ENCODE data around the gene BASP1. TPM values are rescaled to one million over a fixed set of nuclear protein-coding genes. Genes with fewer than 3 reads are reported as not detected.

The BASP1 gene
- total RNA-seq, 4 donors from 2014 or later: 21.5 to 64.8 (median 26.7) TPM

DNA sequence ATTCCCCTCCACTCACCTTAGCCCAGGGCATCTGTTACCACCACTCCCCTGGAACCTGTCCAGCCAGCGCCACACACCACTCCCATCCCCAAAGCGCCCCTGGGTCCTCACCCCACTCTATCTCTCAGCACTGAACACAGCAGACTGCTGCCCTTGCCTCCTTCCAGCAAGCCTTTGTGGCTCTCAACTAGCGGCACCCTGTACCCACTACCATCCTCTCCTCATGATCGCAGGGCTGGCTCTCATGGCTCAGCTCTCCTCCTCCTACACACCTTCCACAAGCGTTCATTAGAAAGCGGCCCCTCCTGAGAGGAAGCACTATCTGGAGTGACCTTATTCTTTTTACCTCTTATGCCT lies 13.3 kb upstream of the BASP1 start:
- H3K9me3 ChIP-seq: no peaks in the 10 kb centered on the region
- no peaks in the 10 kb centered on the region for H3K4me1 ChIP-seq
- intact Hi-C loops (cut with DNase I; ENCODE audit: low total_unique reads): no loop called here
- no peaks in the 10 kb centered on the region for H3K36me3 ChIP-seq
- TF ChIP-seq, protein P1, sequence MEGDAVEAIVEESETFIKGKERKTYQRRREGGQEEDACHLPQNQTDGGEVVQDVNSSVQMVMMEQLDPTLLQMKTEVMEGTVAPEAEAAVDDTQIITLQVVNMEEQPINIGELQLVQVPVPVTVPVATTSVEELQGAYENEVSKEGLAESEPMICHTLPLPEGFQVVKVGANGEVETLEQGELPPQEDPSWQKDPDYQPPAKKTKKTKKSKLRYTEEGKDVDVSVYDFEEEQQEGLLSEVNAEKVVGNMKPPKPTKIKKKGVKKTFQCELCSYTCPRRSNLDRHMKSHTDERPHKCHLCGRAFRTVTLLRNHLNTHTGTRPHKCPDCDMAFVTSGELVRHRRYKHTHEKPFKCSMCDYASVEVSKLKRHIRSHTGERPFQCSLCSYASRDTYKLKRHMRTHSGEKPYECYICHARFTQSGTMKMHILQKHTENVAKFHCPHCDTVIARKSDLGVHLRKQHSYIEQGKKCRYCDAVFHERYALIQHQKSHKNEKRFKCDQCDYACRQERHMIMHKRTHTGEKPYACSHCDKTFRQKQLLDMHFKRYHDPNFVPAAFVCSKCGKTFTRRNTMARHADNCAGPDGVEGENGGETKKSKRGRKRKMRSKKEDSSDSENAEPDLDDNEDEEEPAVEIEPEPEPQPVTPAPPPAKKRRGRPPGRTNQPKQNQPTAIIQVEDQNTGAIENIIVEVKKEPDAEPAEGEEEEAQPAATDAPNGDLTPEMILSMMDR (IDR thresholded peaks at IDR 0.05): no peak
- TF ChIP-seq POLR2A (IDR thresholded peaks at IDR 0.05): no peak
- H3K27ac ChIP-seq: no peak overlapping the region
- H3K4me3 ChIP-seq: no peak overlapping the region
- DNase-seq: no peak
- H3K27me3 ChIP-seq: no peaks in the 10 kb centered on the region

DNA sequence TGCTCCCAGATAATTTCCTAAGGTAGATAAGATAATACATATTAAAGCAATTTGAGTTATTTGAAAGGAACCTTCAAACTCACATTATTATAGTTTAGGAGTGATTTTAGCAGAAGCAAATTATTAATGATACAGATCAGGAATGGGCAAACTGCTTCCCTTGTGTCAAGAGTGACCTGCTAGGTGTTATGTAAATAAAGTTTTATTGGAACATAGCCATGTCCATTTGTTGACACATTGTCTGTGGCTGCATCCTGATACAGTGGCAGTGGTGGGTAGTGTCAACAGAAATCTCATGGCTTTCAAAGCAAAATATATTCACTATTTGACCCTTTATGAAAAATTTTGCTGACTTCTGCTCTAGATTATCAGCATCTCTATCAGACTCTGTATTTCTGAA lies 11.4 kb upstream of the BASP1 start:
- no peaks in the 10 kb centered on the region for H3K36me3 ChIP-seq
- no peak overlapping the region for H3K4me3 ChIP-seq
- H3K27ac ChIP-seq: no peak overlapping the region
- DNase-seq: no peak
- no peaks in the 10 kb centered on the region for H3K27me3 ChIP-seq
- intact Hi-C loops (cut with DNase I; ENCODE audit: low total_unique reads): no loop called here
- TF ChIP-seq, protein P1 (IDR thresholded peaks at IDR 0.05): no peak
- TF ChIP-seq POLR2A (IDR thresholded peaks at IDR 0.05): no peak
- no peaks in the 10 kb centered on the region for H3K4me1 ChIP-seq
- no peaks in the 10 kb centered on the region for H3K9me3 ChIP-seq

DNA sequence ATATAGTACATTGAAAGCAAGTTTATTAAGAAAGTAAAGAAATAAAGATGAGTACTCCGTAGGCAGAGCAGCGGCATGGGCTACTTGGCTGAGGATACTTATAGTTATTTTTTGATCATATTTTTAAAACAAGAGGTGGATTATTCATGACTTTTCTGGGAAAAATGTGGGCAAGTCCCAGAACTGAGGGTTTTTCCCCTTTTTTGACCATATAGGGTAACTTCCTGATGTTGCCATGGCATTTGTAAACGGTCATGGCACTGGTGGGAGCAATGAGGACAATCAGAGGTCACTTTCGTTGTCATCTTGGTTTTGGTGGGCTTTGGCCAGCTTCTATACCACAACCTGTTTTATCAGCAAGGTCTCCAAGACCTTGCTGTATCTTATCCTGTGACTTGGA lies 5.2 kb upstream of the BASP1 start:
- TF ChIP-seq, protein P1 (IDR thresholded peaks at IDR 0.05): no peak
- no peak for TF ChIP-seq POLR2A (IDR thresholded peaks at IDR 0.05)
- Histone ChIP-seq H3K27ac (no peak overlapping the region), H3K9me3 (no peaks in the 10 kb centered on the region), H3K4me1 (no peaks in the 10 kb centered on the region), H3K36me3 (no peaks in the 10 kb centered on the region), H3K27me3 (no peaks in the 10 kb centered on the region), H3K4me3 (no peak overlapping the region)
- intact Hi-C loops (cut with DNase I; ENCODE audit: low total_unique reads): no loop called here
- no peak for DNase-seq

DNA sequence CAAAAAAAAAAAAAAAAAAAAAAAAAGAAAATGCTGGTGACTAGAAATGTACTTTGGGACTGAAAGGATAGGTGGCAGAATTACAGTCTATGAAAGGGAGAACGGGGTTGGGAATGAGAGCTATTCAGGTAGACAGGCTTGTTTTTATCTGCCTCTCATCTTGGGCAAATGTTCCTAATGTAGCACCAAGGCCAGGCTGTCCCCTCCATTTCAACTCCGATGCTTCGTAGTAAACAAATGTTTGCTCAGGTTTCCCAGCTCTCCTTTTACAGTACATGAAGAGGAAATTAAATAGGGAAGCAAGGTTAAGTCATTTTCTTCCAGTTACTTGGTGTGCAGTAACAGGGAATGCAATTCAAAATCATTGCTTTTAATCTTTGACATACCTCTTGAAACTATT lies 4.4 kb upstream of the BASP1 start:
- H3K27me3 ChIP-seq: no peaks in the 10 kb centered on the region
- intact Hi-C loops (cut with DNase I; ENCODE audit: low total_unique reads): no loop called here

DNA sequence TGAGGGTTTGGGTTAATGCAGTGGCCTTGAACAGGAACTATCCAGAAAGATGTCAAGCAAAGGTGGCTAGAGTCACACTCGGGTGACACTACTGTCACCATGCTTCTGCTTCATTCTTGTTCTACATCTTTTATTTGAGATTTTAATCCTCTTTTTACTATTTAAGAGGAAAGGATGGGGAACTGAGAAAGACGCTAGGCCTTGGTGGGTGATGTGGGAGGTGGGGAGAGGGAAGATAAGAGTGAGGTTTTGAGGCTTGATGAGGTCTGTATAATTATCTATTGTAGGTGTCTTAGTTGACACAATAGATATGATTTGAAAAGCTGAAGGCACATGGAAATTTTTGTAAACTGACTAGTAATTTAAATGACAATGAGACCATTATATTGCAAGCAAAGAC lies 3.5 kb upstream of the BASP1 start:
- Histone ChIP-seq H3K4me1 (no peaks in the 10 kb centered on the region), H3K36me3 (no peaks in the 10 kb centered on the region), H3K9me3 (no peaks in the 10 kb centered on the region), H3K4me3 (no peak overlapping the region), H3K27ac (no peak overlapping the region), H3K27me3 (no peaks in the 10 kb centered on the region)
- TF ChIP-seq POLR2A (IDR thresholded peaks at IDR 0.05): no peak
- TF ChIP-seq, protein P1 (IDR thresholded peaks at IDR 0.05): no peak
- no peak for DNase-seq
- intact Hi-C loops (cut with DNase I; ENCODE audit: low total_unique reads): no loop called here

More for the DNA sequence above, 4.4 kb upstream of the BASP1 start:
- Histone ChIP-seq H3K9me3 (no peaks in the 10 kb centered on the region), H3K36me3 (no peaks in the 10 kb centered on the region), H3K4me3 (no peak overlapping the region), H3K27ac (no peak overlapping the region), H3K4me1 (no peaks in the 10 kb centered on the region)
- no peak for DNase-seq
- TF ChIP-seq POLR2A (IDR thresholded peaks at IDR 0.05): no peak
- TF ChIP-seq, protein P1 (IDR thresholded peaks at IDR 0.05): no peak
